B cell (primary cell): Measurements from ENCODE around the gene SNX24. TPM values are rescaled to one million over a fixed set of nuclear protein-coding genes. Genes with fewer than 3 reads are reported as not detected.

Source experiments
- ATAC-seq: fragments of 200-7000 bp; cut with Tn5 transposase; one replicate; pipeline ENCODE4 v1.10.0; 2021; ENCODE audit warnings: low read depth, mild to moderate bottlenecking, moderate number of reproducible peaks, moderate library complexity
- CTCF ChIA-PET: fragments of 350-600 bp; sonication (Branson Sonifier 250); formaldehyde crosslinking; loops from one replicate; lab custom pipeline; 2021; ENCODE audit warnings: antibody characterized with exemption, inconsistent platforms; lab: Charles Lee
- POLR2A ChIA-PET: fragments of 350-600 bp; sonication (Branson Sonifier 250); formaldehyde crosslinking; loops from one replicate; lab custom pipeline; 2021; ENCODE audit warnings: antibody characterized with exemption; lab: Charles Lee
- DNase-seq: peaks from one replicate; pipeline ENCODE4 v3.0.0; 2013
- H2AFZ ChIP-seq: 2 replicates; pipeline ENCODE4 v1.6.1; 2012; ENCODE audit warnings: mild to moderate bottlenecking, low read depth, low read length; ENCODE audit not compliant: insufficient read depth, poor library complexity, severe bottlenecking
- H3K27ac ChIP-seq, 2 donors: 1 replicate in 1 of 2; 2 replicates in 1 of 2; pipeline ENCODE4 v1.5.1; 2012 to 2013; ENCODE audit warnings: low read length in 2 of 2, mild to moderate bottlenecking in 2 of 2, moderate library complexity in 1 of 2
- H3K27me3 ChIP-seq, 4 experiments: fragments of 200-600 bp in 1 of 4; sonication (generic) in 1 of 4; replicated peaks in 1 of 4; 1 replicate in 2 of 4; 2 replicates in 2 of 4; pipeline versions ENCODE4 v1.6.1 to v1.7.0; 2013 to 2016; ENCODE audit warnings: low read length in 3 of 4, mild to moderate bottlenecking in 2 of 4, mixed read lengths in 1 of 4, moderate library complexity in 1 of 4; ENCODE audit not compliant: insufficient read depth in 4 of 4, control insufficient read depth in 3 of 4; ENCODE audit errors: control extremely low read depth in 1 of 4
- H3K36me3 ChIP-seq, 2 experiments: replicated peaks in 1 of 2; 1 replicate in 1 of 2; 2 replicates in 1 of 2; pipeline versions ENCODE4 v1.6.1 to v1.7.1; 2013; ENCODE audit warnings: low read length in 1 of 2; ENCODE audit not compliant: insufficient read depth in 2 of 2, control insufficient read depth in 1 of 2; ENCODE audit errors: control extremely low read depth in 1 of 2, extremely low read depth in 1 of 2
- H3K4me1 ChIP-seq, 2 donors: fragments of 200-600 bp in 1 of 2; sonication (generic) in 1 of 2; 1 replicate in 1 of 2; 2 replicates in 1 of 2; pipeline versions ENCODE4 v1.5.1 to v1.6.1; 2013 to 2017; ENCODE audit warnings: low read length in 2 of 2; ENCODE audit not compliant: control insufficient read depth in 2 of 2, insufficient read depth in 2 of 2
- H3K4me2 ChIP-seq: replicated peaks from 2 replicates; pipeline ENCODE3; 2012; ENCODE audit warnings: mild to moderate bottlenecking, low read depth, low read length; ENCODE audit not compliant: poor library complexity, severe bottlenecking
- H3K4me3 ChIP-seq, 5 experiments: fragments of 200-600 bp in 1 of 5; sonication (generic) in 1 of 5; 1 replicate in 3 of 5; 2 replicates in 2 of 5; pipeline versions ENCODE4 v1.5.1 to v1.7.0; 2011 to 2016; ENCODE audit warnings: low read length in 4 of 5, mild to moderate bottlenecking in 4 of 5, low read depth in 2 of 5, control low read depth in 1 of 5, moderate library complexity in 1 of 5; ENCODE audit not compliant: insufficient read depth in 1 of 5; ENCODE audit errors: control extremely low read depth in 1 of 5, extremely low read depth in 1 of 5
- H3K79me2 ChIP-seq: fragments of 200-600 bp; sonication (generic); one replicate; pipeline ENCODE4 v1.6.0; 2016; ENCODE audit warnings: low read length; ENCODE audit not compliant: control insufficient read depth, insufficient read depth
- H3K9ac ChIP-seq: fragments of 200-600 bp; sonication (generic); 2 replicates; pipeline ENCODE4 v1.6.1; 2017; ENCODE audit warnings: mild to moderate bottlenecking, low read length, moderate library complexity
- H3K9me3 ChIP-seq, 3 donors: one replicate each; pipeline versions ENCODE4 v1.6.1 to v1.7.1; 2013; ENCODE audit warnings: low read length in 2 of 3; ENCODE audit not compliant: control insufficient read depth in 2 of 3, insufficient read depth in 1 of 3; ENCODE audit errors: control extremely low read depth in 1 of 3
- H4K20me1 ChIP-seq: 2 replicates; pipeline ENCODE4 v1.6.0; 2012; ENCODE audit warnings: mild to moderate bottlenecking, low read length; ENCODE audit not compliant: insufficient read depth, control insufficient read depth, poor library complexity, severe bottlenecking
- H3K27ac Mint-ChIP-seq: one replicate; pipeline ENCODE4 v1.8.0; 2021; ENCODE audit warnings: mixed read lengths
- H3K27me3 Mint-ChIP-seq: one replicate; pipeline ENCODE4 v1.8.0; 2021; ENCODE audit warnings: mixed read lengths
- H3K4me1 Mint-ChIP-seq: one replicate; pipeline ENCODE4 v1.8.0; 2021; ENCODE audit warnings: mixed read lengths
- H3K4me3 Mint-ChIP-seq: one replicate; pipeline ENCODE4 v1.8.0; 2021; ENCODE audit warnings: mixed read lengths
- H3K9me3 Mint-ChIP-seq: one replicate; pipeline ENCODE4 v1.8.0; 2022; ENCODE audit warnings: mixed read lengths; ENCODE audit not compliant: insufficient read depth
- EZH2 ChIP-seq: IDR thresholded peaks from 2 replicates; pipeline ENCODE4 v1.6.1; 2012; ENCODE audit warnings: borderline replicate concordance, low read depth, mild to moderate bottlenecking, moderate library complexity, low read length; ENCODE audit not compliant: insufficient read depth, poor library complexity, severe bottlenecking
- WGBS: methylation state at CpG from one replicate; pipeline ENCODE4 v1.1.5; 2013; ENCODE audit warnings: missing lambda C conversion rate; ENCODE audit not compliant: insufficient coverage; 5-methylcytosine and 5-hydroxymethylcytosine counted together
- intact Hi-C: fragments of 100-400 bp; cut with micrococcal nuclease; formaldehyde crosslinking; loops from one replicate; pipeline ENCODE4 v1.10.0; 2022
- polyA plus RNA-seq: library from polyadenylated mRNA; depleted of rRNA; stranded (reverse); fragments of >200 nt; gene quantifications from 2 replicates; pipeline ENCODE4 v1.2.3, GENCODE V29; 2012
- total RNA-seq, 2 donors: library from RNA; stranded (reverse); fragments of 120-200 nt in 1 of 2; gene quantifications; 1 replicate in 1 of 2; 2 replicates in 1 of 2; pipeline versions ENCODE4 v1.2.3 to v1.2.4, GENCODE V29; 2013 to 2022
- TF ChIP-seq, protein P1 (sequence below): fragments of 200-600 bp; IDR thresholded peaks from one replicate; pipeline ENCODE4 v1.8.0; 2022; ENCODE audit warnings: antibody characterized with exemption, mild to moderate bottlenecking

The SNX24 gene
- total and polyA plus RNA-seq, 2 donors (not counting 1 experiment from before 2014, with no cell fraction given): 1.1 to 9.3 TPM

DNA sequence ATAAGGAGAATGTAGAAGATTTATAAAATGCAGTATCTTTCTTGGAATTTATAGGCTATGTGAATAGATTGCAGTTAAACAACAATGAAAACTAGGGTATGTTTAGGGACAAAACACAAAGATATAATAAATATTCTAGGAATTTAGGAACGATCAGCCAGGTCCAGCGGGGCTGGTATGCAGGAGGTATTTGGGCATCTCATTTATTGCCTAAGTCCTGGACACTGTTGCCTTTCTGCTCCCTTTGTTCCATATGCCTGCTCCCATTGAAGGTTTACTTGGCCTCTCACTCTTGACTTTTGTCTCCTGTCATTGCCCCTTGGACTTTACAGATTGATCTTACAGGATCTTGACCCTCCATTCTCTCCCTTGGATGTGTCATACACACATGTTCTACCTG is 55.9 kb downstream of the SNX24 start:
- H3K27ac Mint-ChIP-seq: no peak overlapping the region
- Histone ChIP-seq H3K4me1 (no peaks in the 10 kb centered on the region), H2AFZ (no peak overlapping the region), H3K27ac (no peak overlapping the region), H3K9me3 (no peaks in the 10 kb centered on the region), H3K4me2 (no peak overlapping the region), H4K20me1 (no peaks in the 10 kb centered on the region), H3K9ac (no peak overlapping the region), H3K4me3 (no peak overlapping the region), H3K36me3 (no peaks in the 10 kb centered on the region), H3K27me3 (no peaks in the 10 kb centered on the region), H3K79me2 (no peaks in the 10 kb centered on the region)
- peaks cover 7% of the 10 kb centered on the region for H3K4me1 Mint-ChIP-seq
- TF ChIP-seq, protein P1, sequence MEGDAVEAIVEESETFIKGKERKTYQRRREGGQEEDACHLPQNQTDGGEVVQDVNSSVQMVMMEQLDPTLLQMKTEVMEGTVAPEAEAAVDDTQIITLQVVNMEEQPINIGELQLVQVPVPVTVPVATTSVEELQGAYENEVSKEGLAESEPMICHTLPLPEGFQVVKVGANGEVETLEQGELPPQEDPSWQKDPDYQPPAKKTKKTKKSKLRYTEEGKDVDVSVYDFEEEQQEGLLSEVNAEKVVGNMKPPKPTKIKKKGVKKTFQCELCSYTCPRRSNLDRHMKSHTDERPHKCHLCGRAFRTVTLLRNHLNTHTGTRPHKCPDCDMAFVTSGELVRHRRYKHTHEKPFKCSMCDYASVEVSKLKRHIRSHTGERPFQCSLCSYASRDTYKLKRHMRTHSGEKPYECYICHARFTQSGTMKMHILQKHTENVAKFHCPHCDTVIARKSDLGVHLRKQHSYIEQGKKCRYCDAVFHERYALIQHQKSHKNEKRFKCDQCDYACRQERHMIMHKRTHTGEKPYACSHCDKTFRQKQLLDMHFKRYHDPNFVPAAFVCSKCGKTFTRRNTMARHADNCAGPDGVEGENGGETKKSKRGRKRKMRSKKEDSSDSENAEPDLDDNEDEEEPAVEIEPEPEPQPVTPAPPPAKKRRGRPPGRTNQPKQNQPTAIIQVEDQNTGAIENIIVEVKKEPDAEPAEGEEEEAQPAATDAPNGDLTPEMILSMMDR: no peak
- no peak for TF ChIP-seq EZH2
- ChIA-PET CTCF (no interaction called here), POLR2A (no interaction called here)
- no peak overlapping the region for H3K4me3 Mint-ChIP-seq
- H3K9me3 Mint-ChIP-seq: no peaks in the 10 kb centered on the region
- intact Hi-C loops: no loop called here
- 77% methylated on average over 2 of the region's 2 CpGs for WGBS
- DNase-seq: no peak
- no peaks in the 10 kb centered on the region for H3K27me3 Mint-ChIP-seq
- no peak for ATAC-seq

DNA sequence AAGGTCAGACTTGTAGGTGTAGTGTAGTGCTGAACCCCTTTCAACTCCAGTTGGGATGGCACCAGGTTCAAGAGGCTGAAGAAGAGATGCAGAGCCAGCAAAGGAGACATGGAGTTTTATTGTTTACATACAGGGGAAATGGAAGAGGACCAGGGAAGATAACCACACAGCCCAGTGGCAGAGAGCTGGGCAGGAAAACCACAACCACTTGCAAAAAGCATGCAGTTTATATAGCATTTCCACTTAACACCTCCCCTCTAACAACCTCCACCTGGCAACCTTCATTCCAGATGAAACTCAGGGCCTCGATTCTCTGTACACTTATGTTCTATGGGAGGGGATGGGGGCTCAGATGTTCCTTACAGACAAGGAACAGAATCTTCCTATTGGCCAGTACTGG is 56.9 kb downstream of the SNX24 start:
- Mint-ChIP-seq H3K27ac (no peak overlapping the region), H3K4me3 (no peak overlapping the region), H3K4me1 (peaks cover 7% of the 10 kb centered on the region), H3K27me3 (no peaks in the 10 kb centered on the region), H3K9me3 (no peaks in the 10 kb centered on the region)
- intact Hi-C loops: no loop called here
- H3K9ac ChIP-seq: no peak overlapping the region
- no peaks in the 10 kb centered on the region for H4K20me1 ChIP-seq
- H2AFZ ChIP-seq: no peak overlapping the region
- no peaks in the 10 kb centered on the region for H3K79me2 ChIP-seq
- H3K27me3 ChIP-seq: no peaks in the 10 kb centered on the region
- H3K4me3 ChIP-seq: no peak overlapping the region
- CTCF ChIA-PET: no interaction called here
- 20% methylated on average over 1 of the region's 1 CpG for WGBS
- DNase-seq: no peak
- H3K27ac ChIP-seq: no peak overlapping the region
- H3K9me3 ChIP-seq: no peaks in the 10 kb centered on the region
- H3K4me1 ChIP-seq: no peaks in the 10 kb centered on the region
- POLR2A ChIA-PET: no interaction called here
- no peaks in the 10 kb centered on the region for H3K36me3 ChIP-seq
- no peak for ATAC-seq
- TF ChIP-seq, protein P1: no peak
- no peak for TF ChIP-seq EZH2
- no peak overlapping the region for H3K4me2 ChIP-seq
